Measurements from ENCODE around the gene SPDYE6.

GRCh38 chr7:102322202-102322715 lies 34.0 kb downstream of the SPDYE6 start:
- TF ChIP-seq, protein P1, sequence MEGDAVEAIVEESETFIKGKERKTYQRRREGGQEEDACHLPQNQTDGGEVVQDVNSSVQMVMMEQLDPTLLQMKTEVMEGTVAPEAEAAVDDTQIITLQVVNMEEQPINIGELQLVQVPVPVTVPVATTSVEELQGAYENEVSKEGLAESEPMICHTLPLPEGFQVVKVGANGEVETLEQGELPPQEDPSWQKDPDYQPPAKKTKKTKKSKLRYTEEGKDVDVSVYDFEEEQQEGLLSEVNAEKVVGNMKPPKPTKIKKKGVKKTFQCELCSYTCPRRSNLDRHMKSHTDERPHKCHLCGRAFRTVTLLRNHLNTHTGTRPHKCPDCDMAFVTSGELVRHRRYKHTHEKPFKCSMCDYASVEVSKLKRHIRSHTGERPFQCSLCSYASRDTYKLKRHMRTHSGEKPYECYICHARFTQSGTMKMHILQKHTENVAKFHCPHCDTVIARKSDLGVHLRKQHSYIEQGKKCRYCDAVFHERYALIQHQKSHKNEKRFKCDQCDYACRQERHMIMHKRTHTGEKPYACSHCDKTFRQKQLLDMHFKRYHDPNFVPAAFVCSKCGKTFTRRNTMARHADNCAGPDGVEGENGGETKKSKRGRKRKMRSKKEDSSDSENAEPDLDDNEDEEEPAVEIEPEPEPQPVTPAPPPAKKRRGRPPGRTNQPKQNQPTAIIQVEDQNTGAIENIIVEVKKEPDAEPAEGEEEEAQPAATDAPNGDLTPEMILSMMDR (IDR thresholded peaks at IDR 0.05), result no peak
- TF ChIP-seq POLR2A (IDR thresholded peaks at IDR 0.05), result no peak
- no peak for TF ChIP-seq EP300 (IDR thresholded peaks at IDR 0.05)
